Fibroblast of skin of back (primary cell): ENCODE measurements around the gene ARL10.

Experiments used
- DNase-seq: peaks from one replicate; pipeline ENCODE4 v3.0.0-alpha.2; 2013

ARL10 gene

DNA sequence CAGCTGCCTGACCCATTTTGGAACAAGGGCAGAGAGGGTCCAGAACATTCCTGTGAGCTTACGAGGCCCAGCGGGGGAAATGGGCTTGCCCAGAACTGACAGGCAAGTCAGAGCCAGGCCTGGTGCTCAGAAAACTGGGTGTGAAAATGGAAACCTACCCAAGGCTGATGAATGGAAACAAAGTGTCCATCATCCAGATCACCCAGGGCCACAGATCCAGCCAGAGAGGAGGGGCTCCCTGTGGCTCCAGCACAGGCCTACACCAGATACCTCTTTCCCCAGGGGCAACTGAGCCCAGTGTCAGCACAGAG, 47.9 kb downstream of the ARL10 start:
- DNase-seq: peak; percentile 9

DNA sequence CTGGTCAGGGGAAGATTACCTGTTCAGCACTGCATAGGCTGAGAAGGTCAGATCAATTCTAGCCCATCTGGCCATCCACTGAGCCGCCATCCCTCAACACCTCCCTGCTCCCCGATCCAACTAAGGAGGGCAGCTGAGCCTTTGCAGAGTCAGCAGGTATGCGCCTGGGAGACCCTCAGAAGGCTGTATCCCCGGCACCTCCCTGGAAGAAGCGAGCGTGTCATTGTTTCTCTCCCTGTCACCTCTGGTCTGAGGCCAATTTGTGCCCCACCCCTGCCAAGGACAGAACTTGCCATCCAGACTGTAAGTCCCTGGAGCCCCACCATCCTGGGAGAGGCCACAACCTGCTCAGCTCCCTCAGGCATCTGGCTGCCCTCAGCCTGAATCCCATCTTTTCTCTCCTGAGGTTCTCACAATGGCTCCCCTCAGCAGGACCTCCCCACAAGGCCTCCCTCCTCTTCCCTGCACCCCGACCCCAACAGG, 48.5 kb downstream of the ARL10 start:
- no peak for DNase-seq

DNA sequence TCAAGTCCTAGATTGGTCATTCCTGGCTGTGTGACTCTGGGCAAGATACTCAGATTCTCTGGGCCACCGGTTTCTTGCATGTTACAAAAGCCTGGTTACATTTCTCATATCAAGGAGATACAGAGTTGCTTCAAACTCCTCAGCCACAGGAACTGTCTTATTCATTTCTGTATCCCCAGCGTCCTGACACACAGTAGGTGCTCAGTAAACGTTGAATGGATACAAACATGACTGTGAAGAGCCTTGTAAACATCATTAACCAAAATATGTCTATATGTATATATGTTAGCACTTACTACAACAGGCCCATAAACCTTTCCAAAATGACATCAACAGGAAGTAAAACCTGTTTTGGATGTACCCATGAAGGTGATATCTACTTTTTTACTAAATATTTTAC, 49.4 kb downstream of the ARL10 start:
- DNase-seq: no peak

DNA sequence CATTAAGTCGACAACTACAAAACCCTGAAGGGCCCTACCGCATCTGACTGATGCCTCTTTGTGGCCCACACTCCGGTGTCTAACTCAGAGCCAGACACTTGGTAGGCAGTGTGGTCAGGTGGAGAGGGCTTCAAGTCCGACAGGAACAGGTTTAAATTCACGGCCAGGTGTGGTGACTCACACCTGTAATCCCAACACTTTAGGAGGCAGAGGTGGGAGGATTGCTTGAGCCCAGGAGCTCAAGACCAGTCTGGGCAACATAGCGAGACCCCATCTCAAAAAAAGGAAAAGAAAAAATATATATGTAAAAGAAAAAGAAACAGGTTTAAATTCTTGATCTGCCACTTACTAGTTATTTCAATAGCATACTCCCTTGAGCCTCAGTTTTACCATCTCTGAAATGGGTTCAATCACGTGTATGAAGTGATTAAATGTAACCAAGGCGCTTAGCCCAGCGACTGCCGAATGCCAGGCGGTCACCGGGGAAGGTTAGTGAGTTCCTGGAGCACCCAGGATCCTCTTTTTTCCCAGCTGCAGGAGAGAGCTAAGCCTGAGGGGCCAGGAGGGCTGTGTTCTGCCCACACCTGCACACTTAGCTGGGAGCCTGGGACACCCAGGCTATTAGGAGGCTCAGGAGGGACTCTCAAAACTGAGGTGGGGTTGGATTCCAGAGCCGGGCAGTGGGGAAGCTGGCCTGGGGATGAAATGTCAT, 50.1 kb downstream of the ARL10 start:
- DNase-seq: no peak

DNA sequence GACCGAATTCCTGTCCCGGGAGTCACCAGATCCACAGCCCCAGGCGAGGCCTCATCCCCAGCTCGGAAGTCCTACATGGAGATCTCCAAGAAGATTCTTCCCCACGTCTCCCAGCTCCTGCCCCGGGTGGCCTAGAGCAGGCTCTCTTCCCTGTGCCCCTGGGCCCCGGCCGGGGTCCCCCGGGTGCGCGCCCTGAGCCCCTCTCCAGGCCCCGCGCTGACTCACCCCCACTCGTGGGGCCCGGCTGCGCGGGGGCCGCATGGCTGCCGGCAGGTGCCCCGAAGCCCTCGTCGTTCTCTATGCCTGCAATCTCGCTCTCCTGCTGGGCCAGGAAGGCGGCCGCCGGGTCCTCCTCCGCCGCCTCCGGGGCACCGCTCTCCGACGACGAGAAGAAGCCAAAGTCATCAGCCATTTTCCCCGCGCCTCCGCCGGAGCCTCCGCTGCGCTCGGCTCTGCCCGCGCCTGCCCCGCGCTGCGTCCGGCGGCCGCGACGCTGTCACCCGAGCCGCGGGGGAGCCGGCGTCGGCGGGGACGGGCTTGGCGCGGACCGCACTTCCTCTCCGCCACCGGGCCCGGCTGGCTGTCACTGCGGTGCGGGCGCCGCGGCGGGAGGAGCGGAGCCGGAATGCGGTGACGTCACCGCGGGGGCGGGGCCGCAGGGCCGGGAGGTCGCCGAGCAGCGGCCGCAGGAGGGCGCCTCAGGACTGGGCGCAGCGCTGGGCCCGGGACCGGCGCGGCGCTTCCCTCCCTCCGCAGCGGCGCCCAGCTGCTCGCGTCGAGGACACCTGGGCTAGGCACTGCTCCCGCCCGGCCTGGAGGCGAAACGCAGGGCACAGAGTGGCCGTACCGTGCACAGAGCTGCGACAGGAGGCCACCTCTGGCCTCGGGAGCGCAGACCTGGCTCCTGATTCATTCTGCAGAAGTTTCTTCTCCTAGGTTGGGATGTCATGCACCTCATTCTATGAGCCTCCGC, 51.0 kb downstream of the ARL10 start, which contains the start of gene CLTB:
Gene CLTB, minus strand, starts transcription at position 588 of the 973 bp plus-strand sequence. Its CDS starts 176 bp downstream, at position 412.
- peak; percentile 83 for DNase-seq

DNA sequence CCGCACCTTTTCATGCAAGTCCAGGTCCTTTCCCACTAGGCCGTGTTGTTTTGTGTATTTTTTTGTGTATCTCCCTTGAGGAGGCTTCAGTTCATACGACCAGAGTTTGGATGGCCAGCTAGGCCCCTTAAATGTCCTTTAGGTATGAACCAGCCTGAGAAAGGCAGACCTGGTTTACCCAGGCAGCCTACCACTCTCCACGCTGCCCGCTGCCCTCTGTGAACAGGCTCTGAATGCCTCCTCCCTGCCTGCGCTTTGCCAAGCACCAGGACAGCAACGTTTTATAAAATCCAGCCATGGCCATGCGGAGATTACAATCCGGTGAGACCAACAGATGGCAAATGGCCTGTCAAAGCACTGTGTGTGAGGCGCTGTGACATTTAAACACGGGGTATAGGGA, 51.7 kb downstream of the ARL10 start:
- DNase-seq: no peak

DNA sequence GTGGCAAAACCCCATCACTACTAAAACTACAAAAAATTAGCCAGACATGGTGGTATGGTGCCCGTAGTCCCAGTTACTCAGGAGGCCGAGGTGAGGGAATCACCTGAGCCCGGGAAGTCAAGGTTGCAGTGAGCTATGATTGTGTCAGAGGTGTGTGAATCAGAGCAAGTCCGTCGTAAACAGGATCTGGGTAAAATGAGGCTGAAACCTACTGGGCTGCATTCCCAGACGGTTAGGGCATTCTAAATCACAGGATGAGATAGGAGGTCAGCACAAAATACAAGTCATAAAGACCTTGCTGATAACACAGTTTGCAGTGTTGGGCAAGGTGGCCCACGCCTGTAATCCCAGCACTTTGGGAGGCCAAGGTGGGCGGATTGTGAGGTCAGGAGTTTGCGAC, 53.0 kb downstream of the ARL10 start:
- no peak for DNase-seq

DNA sequence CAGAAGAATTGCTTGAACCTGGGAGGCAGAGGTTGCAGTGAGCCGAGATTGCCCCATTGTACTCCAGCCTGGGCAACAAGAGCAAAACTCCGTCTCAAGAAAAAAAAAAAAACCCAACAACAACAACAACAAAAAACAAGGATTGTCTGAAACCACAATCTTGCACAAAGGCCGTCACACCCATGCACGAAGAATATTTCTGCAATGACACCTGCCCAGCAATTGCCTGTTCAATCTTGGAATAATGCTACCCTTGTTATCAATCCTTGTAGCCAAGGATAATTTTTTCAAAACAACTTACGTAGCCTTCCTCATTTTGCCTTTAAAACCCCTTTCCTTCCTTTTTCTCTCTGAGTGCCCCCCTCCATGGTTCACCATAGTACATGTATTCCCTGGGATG, 54.8 kb downstream of the ARL10 start:
- DNase-seq: no peak

DNA sequence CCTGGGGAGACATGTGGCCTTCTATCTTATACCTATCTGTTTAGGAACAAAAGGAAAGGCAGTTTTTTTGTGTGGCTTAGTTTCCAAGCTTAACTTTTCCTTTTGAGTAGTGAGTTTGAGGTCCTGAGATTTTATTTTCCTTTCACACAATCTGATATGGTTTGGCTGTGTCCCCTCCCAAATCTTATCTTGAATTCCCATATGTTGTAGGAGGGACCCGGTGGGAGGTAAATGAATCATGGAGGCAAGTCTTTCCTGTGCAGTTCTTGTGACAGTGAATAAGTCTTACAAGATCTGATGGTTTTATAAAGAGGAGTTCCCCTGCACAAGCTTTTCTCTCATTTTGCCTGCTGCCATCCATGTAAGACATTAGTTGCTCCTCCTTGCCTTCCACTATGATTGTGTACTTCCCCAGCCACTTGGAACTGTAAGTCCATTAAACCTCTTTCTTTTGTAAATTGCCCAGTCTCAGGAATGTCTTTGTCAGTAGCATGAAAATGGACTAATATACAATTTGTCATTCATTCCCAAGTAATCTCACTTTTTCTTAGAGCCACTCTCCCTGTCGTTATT, 55.8 kb downstream of the ARL10 start:
- no peak for DNase-seq

DNA sequence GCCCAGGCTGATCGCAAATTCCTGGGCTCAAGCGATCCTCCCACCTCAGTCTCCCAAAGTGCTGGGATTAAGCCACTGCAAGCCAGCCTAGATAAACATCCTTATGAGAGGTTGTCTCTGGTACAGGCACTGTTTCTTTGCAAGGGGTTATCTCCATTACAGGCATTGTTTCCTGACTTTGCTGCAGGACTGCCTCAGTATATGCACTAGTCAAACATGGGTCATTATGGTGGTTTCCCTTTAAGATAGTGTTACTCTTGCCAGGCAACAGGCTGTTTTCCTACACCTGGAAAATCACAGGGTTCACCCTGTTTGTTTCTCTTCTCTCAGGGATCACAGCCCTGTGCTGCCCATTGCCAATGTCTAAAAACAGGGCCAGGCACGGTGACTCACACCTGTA, 58.9 kb downstream of the ARL10 start:
- DNase-seq: no peak

DNA sequence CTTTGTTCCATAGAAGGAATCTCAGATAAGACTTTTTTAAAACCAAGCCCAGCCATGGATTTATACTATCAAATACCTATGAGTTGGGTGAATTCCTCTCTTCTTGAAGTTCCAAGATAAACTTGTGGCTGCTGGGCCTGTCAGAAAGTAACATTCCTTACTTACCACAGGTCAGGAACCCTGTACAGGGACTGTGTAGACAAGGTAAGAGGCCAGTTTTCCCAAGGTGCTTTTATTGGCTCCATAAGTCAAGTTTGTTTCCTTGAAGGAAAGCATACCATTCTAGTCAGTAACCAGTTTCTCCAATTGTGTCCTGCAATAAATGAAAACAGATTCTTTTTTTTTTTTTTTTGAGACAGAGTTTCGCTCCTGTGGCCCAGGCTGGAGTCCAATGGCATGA, 59.9 kb downstream of the ARL10 start:
- DNase-seq: no peak

DNA sequence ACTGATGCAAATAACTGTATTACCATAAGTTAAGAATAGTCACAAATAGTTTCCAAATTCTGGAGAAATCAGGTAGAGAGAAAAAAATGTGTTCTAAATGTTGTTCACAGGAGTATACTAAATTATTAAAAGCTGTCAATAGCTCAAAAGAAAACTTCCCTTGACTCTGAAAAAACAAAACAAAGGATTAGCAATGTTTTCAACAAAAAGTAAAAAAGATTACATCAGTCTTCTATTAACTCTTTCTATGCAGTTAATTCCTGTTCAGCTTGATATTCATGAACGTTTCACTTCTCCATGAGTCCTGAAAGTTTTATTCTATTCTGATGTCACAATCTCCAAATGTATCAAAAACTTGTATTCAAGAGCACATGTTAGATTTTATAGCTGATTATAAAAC, 60.5 kb downstream of the ARL10 start:
- DNase-seq: no peak

DNA sequence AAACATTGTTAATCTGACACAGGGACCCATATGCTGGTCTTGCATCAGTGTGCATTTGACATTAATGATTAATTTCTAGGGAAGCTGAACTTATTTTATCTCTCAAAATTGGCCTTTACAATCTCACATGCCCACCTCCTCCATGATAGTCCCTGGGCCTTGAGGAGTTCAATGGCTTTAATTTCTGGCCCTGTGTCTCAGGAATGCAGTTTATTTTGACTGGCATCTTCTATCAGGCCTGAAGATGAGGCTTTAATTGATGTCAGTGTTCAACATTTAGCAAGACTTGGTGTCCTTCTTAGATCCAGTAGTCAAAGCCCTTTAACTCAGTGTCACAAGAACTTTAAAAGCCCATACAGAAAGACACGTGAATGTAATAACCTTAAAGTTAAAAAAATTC, 61.6 kb downstream of the ARL10 start:
- DNase-seq: no peak

DNA sequence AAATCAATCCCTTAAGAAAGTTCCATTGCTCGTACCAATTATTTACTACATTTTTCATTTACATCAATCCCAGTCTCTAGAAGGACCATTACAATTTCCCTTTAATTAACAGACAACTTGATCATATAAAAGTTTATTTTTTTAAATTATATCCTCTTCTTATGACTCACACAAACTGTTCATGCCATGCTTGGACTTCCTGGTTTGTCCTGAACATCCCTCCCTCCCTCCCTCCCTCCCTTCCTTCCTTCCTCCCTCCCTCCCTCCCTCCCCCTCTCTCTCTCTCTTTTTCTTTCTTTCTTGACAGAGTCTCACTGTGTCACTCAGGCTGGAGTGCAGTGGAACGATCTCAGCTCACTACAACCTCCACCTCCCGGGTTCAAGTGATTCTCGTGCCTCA, 62.7 kb downstream of the ARL10 start:
- peak; percentile 42 for DNase-seq

DNA sequence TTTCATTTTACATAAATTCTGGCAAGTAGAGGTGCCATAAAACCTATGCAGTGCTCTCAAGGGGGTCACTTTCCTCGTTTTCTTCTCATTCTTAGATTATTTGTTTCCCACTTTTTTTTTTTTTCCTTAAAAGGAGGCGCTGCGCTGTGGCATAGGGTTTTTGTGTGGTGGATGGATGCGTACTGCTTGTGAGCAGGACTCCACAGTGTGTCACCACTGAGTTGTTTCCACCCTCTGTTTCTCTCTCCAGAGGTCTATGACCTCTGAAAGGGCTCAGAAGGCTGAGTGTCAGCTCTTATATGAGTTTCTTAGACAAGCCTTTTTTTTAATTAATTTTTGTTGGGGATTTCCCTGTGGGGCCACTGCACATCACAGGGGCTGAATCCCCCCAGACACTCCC, 64.7 kb downstream of the ARL10 start:
- no peak for DNase-seq
